Right atrium auricular region (tissue), 2 donors: ENCODE measurements around the gene HAPLN3. TPM values are rescaled to one million over a fixed set of nuclear protein-coding genes. Genes with fewer than 3 reads are reported as not detected.

Experiments used
- DNase-seq: peaks from one replicate; pipeline ENCODE4 v3.0.0-alpha.2; 2019; ENCODE audit warnings: low spot score
- H3K27ac ChIP-seq, 2 donors: fragments of 200-600 bp; sonication (generic); 1 replicate in 1 of 2; 2 replicates in 1 of 2; pipeline ENCODE4 v1.5.1; 2016 to 2019
- H3K27me3 ChIP-seq, 2 donors: fragments of 200-600 bp; sonication (generic); one replicate each; pipeline versions ENCODE4 v1.5.1 to v1.6.0; 2017 to 2019
- H3K36me3 ChIP-seq: fragments of 200-600 bp; sonication (generic); one replicate; pipeline ENCODE4 v1.5.1; 2016
- H3K4me1 ChIP-seq, 2 donors: fragments of 200-600 bp; sonication (generic); one replicate each; pipeline versions ENCODE4 v1.5.1 to v1.6.0; 2017 to 2019
- H3K4me3 ChIP-seq, 2 donors: fragments of 200-600 bp; sonication (generic); 1 replicate in 1 of 2; 2 replicates in 1 of 2; pipeline ENCODE4 v1.5.1; 2017 to 2019; ENCODE audit warnings: mild to moderate bottlenecking in 1 of 2, moderate library complexity in 1 of 2
- H3K9me3 ChIP-seq, 2 donors: fragments of 200-600 bp; sonication (generic); one replicate each; pipeline ENCODE4 v1.5.1; 2019
- CTCF ChIP-seq, 2 donors: fragments of 200-600 bp; sonication (generic); IDR thresholded peaks; one replicate each; pipeline ENCODE4 v1.5.1; 2019; ENCODE audit warnings: antibody characterized with exemption in 2 of 2
- total RNA-seq, 2 donors: library from RNA; depleted of rRNA; stranded (reverse); fragments of >200 nt; gene quantifications; one replicate each; pipeline ENCODE4 v1.1.0, GENCODE V29; 2016

The HAPLN3 gene
- total RNA-seq, 2 donors from 2014 or later = 3.2 to 3.6 TPM

DNA sequence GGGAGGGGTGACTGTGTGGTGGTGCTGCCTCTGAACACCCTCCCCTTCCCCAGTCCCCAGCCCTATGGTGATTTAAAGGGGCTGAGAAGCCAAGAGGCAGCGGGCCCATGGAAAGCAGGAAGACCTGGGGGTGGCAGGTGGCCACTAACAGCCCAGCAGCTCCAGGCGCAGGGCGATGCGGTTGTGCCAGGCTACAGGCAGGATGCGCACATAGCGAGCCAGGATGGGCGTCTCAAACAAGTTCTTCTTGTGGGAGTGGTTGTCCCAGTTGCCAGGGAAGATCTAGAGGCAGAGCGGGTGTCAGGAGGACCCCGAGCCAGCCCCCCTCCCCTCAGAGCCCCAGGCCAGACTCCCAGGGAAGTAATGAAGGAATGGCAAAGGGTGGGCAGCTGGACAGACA lies 3.9 kb upstream of the HAPLN3 start:
- no peak for TF ChIP-seq CTCF (IDR thresholded peaks at IDR 0.05)
- H3K27ac ChIP-seq = peak overlapping the region; percentile 79
- no peaks in the 10 kb centered on the region for H3K9me3 ChIP-seq
- no peak overlapping the region for H3K4me3 ChIP-seq
- peaks cover 56% of the 10 kb centered on the region for H3K36me3 ChIP-seq
- H3K27me3 ChIP-seq = no peaks in the 10 kb centered on the region
- peaks cover 0 to 66% of the 10 kb centered on the region in 2 donors for H3K4me1 ChIP-seq
- no peak for DNase-seq

- peaks cover 51% of the 10 kb centered on the region for H3K36me3 ChIP-seq
- no peak for TF ChIP-seq CTCF (IDR thresholded peaks at IDR 0.05)
- H3K4me3 ChIP-seq = no peak overlapping the region
- DNase-seq = no peak
- H3K27me3 ChIP-seq = no peaks in the 10 kb centered on the region
- peaks cover 0 to 67% of the 10 kb centered on the region in 2 donors for H3K4me1 ChIP-seq
- no peaks in the 10 kb centered on the region for H3K9me3 ChIP-seq
- peak overlapping the region; percentile 79 for H3K27ac ChIP-seq
Observed at GRCh38 chr15:88898736-88899135, 3.4 kb upstream of the HAPLN3 start.

GRCh38 chr15:88897456-88898194 lies 2.3 kb upstream of the HAPLN3 start:
- DNase-seq = peak; percentile 90

DNA sequence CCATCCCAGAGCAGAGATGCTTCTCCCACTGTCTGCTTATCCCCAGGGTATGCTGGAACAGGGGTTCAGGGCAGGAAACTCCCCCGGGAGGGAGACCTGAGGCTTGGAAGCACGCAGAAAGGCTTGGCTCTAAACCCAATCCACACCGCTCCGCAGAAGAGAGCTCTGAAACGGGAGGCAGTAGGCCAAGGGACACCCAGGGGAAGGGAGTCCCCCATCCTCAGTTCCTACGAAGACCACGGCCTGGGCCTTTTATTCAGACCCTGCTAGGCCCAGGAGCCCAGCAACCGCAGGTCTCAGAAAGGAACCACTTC lies 1.8 kb upstream of the HAPLN3 start:
- H3K4me1 ChIP-seq = peaks cover 0 to 67% of the 10 kb centered on the region in 2 donors
- H3K27ac ChIP-seq = peak overlapping the region; percentile 79
- H3K36me3 ChIP-seq = peaks cover 35% of the 10 kb centered on the region

More at GRCh38 chr15:88897456-88898194, 2.3 kb upstream of the HAPLN3 start:
- no peaks in the 10 kb centered on the region for H3K9me3 ChIP-seq
- peak overlapping the region; percentile 79 for H3K27ac ChIP-seq
- H3K4me1 ChIP-seq = peaks cover 0 to 67% of the 10 kb centered on the region in 2 donors
- H3K36me3 ChIP-seq = peaks cover 40% of the 10 kb centered on the region
- TF ChIP-seq CTCF (IDR thresholded peaks at IDR 0.05) = peak; percentile 34 to 88
- H3K4me3 ChIP-seq = no peak overlapping the region
- no peaks in the 10 kb centered on the region for H3K27me3 ChIP-seq

DNA sequence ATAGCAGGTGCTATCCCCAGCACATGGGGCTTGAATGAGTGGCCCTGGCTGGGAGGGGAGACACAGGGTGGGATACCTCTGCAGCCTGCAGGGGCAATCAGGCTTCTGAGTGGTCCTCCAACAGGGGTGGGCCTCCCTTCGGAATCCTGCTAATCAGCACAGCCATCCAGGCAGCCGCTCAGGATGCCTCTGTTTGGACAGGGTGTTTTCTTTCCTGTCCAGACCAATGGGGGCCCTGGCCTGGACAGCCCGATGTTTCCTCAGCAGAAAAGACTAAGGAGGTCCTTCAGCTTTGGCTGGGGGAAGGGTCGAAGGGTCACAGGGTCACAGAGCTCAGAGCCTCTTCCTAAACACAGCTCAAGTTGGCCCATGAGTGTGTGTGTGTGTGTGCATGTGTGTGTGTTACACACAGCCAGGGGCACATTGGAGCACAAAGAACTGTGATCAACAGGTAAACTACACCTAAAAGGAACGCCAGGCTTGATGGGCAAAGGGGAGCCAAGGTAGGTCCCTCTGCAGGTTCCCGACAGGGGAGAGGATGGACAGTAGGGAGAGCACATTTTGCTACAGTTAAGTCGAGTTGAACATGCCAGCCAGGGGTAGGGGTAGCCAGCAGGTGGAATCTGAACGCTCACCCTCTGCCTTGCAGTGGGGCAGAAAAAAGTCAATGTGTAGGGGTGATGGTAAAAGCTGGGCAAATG lies 1.1 kb upstream of the HAPLN3 start:
- no peak for DNase-seq
- Histone ChIP-seq H3K4me1 (peaks cover 0 to 63% of the 10 kb centered on the region in 2 donors), H3K4me3 (no peak overlapping the region), H3K36me3 (peaks cover 29% of the 10 kb centered on the region), H3K27me3 (no peaks in the 10 kb centered on the region), H3K9me3 (no peaks in the 10 kb centered on the region), H3K27ac (peak overlapping the region; percentile 79)
- TF ChIP-seq CTCF (IDR thresholded peaks at IDR 0.05) = no peak

More for the DNA sequence above, 1.8 kb upstream of the HAPLN3 start:
- H3K27me3 ChIP-seq = no peaks in the 10 kb centered on the region
- H3K4me3 ChIP-seq = no peak overlapping the region
- H3K9me3 ChIP-seq = no peaks in the 10 kb centered on the region
- TF ChIP-seq CTCF (IDR thresholded peaks at IDR 0.05) = no peak
- DNase-seq = no peak
